Spleen (tissue), 7 donors: ENCODE data around the gene CTDSPL.

Experiments used
- CTCF ChIP-seq, 11 experiments: fragments of 200-600 bp in 7 of 11; fragments of 450-650 bp in 4 of 11; sonication (generic) in 4 of 11; IDR thresholded peaks in 8 of 11; conservative IDR thresholded peaks in 3 of 11; 1 replicate in 7 of 11; 2 replicates in 4 of 11; pipeline versions ENCODE4 v1.4.0 to v1.8.0; 2016 to 2021; ENCODE audit warnings: antibody characterized with exemption in 11 of 11, inconsistent platforms in 4 of 11, mild to moderate bottlenecking in 1 of 11
- POLR2A ChIP-seq, 3 donors: fragments of 450-650 bp; IDR thresholded peaks; one replicate each; pipeline ENCODE4 v1.5.1; 2017; ENCODE audit warnings: antibody characterized with exemption in 3 of 3, mild to moderate bottlenecking in 1 of 3
- POLR2AphosphoS5 ChIP-seq, 3 donors: sonication (generic); formaldehyde crosslinking; IDR thresholded peaks; one replicate each; pipeline ENCODE4 v1.5.1; 2017; ENCODE audit warnings: antibody characterized with exemption in 3 of 3
- donor health status: DM: no; HTN: no; CAD: no; lungs with moderate emphysema.
- donor health status: DM: no; HTN: no; CAD: no.
- donor health status: DM: no; HTN: no; CAD: no.

- TF ChIP-seq POLR2A (IDR thresholded peaks at IDR 0.05) (no peak), CTCF (IDR thresholded peaks at IDR 0.05 in 8 of 11, conservative IDR thresholded peaks at IDR 0.05 in 3 of 11) (no peak), POLR2AphosphoS5 (IDR thresholded peaks at IDR 0.05) (no peak)
Measured at GRCh38 chr3:37871858-37872257, 10.2 kb downstream of the CTDSPL start.
